Tibial artery (tissue), 4 donors: ENCODE measurements around the gene TMEM266.

ENCODE experiments used
- DNase-seq, 2 donors: peaks; one replicate each; pipeline ENCODE4 v3.0.0-alpha.2; 2019
- H3K27ac ChIP-seq, 2 donors: fragments of 200-600 bp; sonication (generic) in 1 of 2; 1 replicate in 1 of 2; 2 replicates in 1 of 2; pipeline ENCODE4 v1.5.1; 2018 to 2019; ENCODE audit warnings: mild to moderate bottlenecking in 1 of 2
- H3K27me3 ChIP-seq, 2 donors: fragments of 200-600 bp; sonication (generic) in 1 of 2; one replicate each; pipeline versions ENCODE4 v1.5.1 to v1.6.0; 2016 to 2019
- H3K36me3 ChIP-seq, 3 donors: fragments of 200-600 bp; sonication (generic) in 2 of 3; one replicate each; pipeline ENCODE4 v1.5.1; 2016 to 2019; ENCODE audit warnings: mild to moderate bottlenecking in 2 of 3
- H3K4me1 ChIP-seq, 4 donors: fragments of 200-600 bp; sonication (generic) in 2 of 4; 1 replicate in 3 of 4; 2 replicates in 1 of 4; pipeline ENCODE4 v1.5.1; 2016 to 2019
- H3K4me3 ChIP-seq, 2 donors: fragments of 200-600 bp; sonication (generic) in 1 of 2; 1 replicate in 1 of 2; 2 replicates in 1 of 2; pipeline ENCODE4 v1.5.1; 2018 to 2019; ENCODE audit warnings: mild to moderate bottlenecking in 2 of 2
- H3K9me3 ChIP-seq, 3 donors: fragments of 200-600 bp; sonication (generic) in 1 of 3; one replicate each; pipeline ENCODE4 v1.5.1; 2016 to 2019
- intact Hi-C: fragments of 100-400 bp; cut with DNase I; formaldehyde crosslinking; loops from one replicate; pipeline ENCODE4 v1.15.0; 2023; ENCODE audit warnings: low total_unique reads
- TF ChIP-seq, protein P1 (sequence below), 2 experiments: fragments of 200-600 bp in 1 of 2; fragments of 450-650 bp in 1 of 2; IDR thresholded peaks; one replicate each; pipeline ENCODE4 v1.5.1; 2017 to 2019; ENCODE audit warnings: antibody characterized with exemption in 2 of 2, mild to moderate bottlenecking in 1 of 2, moderate library complexity in 1 of 2

Gene TMEM266

GRCh38 chr15:76056931-76057330, 2.9 kb upstream of the TMEM266 start:
- Histone ChIP-seq H3K4me1 (peaks cover 0 to 22% (median 18%) of the 10 kb centered on the region in 4 donors), H3K36me3 (no peaks in the 10 kb centered on the region), H3K27me3 (peaks cover 0 to 59% of the 10 kb centered on the region in 2 donors), H3K4me3 (no peak overlapping the region), H3K9me3 (no peaks in the 10 kb centered on the region), H3K27ac (no peak overlapping the region)
- no peak for DNase-seq
- intact Hi-C loops, result no loop called here
- TF ChIP-seq, protein P1, sequence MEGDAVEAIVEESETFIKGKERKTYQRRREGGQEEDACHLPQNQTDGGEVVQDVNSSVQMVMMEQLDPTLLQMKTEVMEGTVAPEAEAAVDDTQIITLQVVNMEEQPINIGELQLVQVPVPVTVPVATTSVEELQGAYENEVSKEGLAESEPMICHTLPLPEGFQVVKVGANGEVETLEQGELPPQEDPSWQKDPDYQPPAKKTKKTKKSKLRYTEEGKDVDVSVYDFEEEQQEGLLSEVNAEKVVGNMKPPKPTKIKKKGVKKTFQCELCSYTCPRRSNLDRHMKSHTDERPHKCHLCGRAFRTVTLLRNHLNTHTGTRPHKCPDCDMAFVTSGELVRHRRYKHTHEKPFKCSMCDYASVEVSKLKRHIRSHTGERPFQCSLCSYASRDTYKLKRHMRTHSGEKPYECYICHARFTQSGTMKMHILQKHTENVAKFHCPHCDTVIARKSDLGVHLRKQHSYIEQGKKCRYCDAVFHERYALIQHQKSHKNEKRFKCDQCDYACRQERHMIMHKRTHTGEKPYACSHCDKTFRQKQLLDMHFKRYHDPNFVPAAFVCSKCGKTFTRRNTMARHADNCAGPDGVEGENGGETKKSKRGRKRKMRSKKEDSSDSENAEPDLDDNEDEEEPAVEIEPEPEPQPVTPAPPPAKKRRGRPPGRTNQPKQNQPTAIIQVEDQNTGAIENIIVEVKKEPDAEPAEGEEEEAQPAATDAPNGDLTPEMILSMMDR (IDR thresholded peaks at IDR 0.05), result no peak

- no peaks in the 10 kb centered on the region for H3K36me3 ChIP-seq
- TF ChIP-seq, protein P1 (IDR thresholded peaks at IDR 0.05), result peak; percentile 55 to 72
- no peak overlapping the region for H3K4me3 ChIP-seq
- H3K27me3 ChIP-seq, result peaks cover 0 to 60% of the 10 kb centered on the region in 2 donors
- intact Hi-C loops, result no loop called here
- no peaks in the 10 kb centered on the region for H3K9me3 ChIP-seq
- peaks cover 0 to 22% (median 18%) of the 10 kb centered on the region in 4 donors for H3K4me1 ChIP-seq
- H3K27ac ChIP-seq, result no peak overlapping the region
- no peak for DNase-seq
These were observed 2.3 kb upstream of the TMEM266 start for GRCh38 chr15:76057332-76058000.

DNA sequence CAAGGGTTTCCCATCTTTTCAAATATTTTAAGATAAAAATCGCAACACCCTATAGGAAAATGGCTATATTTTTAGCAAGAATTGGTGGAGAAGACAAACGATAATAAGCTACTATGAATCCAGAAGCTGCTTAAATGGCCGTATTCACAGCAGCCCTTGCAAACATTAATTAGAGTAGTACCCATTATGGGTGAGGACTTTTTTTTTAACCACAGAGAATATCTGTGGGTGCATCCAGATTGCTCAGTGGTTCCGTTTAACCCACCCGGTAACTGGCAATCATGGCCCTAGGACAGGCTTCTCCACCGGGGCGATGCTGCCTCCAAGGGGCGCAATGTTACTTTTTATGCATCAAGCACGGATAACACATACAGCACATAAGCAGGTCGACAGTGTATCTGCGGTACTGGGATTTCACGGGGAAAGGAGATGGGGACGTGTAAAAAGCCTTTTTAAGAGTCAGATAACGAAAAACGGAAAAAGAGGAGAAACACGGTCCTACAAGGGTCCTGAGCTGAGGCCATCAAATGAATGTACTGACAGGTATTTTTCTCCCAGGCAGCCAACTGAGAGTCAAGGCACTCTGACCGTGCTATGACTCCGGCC, 968 bp upstream of the TMEM266 start:
- intact Hi-C loops, result no loop called here
- Histone ChIP-seq H3K4me3 (peak overlapping the region; percentile 45 to 59), H3K27ac (no peak overlapping the region), H3K9me3 (no peaks in the 10 kb centered on the region), H3K27me3 (peaks cover 0 to 56% of the 10 kb centered on the region in 2 donors), H3K4me1 (peaks cover 0 to 22% (median 18%) of the 10 kb centered on the region in 4 donors), H3K36me3 (no peaks in the 10 kb centered on the region)
- TF ChIP-seq, protein P1 (IDR thresholded peaks at IDR 0.05), result no peak
- no peak for DNase-seq

DNA sequence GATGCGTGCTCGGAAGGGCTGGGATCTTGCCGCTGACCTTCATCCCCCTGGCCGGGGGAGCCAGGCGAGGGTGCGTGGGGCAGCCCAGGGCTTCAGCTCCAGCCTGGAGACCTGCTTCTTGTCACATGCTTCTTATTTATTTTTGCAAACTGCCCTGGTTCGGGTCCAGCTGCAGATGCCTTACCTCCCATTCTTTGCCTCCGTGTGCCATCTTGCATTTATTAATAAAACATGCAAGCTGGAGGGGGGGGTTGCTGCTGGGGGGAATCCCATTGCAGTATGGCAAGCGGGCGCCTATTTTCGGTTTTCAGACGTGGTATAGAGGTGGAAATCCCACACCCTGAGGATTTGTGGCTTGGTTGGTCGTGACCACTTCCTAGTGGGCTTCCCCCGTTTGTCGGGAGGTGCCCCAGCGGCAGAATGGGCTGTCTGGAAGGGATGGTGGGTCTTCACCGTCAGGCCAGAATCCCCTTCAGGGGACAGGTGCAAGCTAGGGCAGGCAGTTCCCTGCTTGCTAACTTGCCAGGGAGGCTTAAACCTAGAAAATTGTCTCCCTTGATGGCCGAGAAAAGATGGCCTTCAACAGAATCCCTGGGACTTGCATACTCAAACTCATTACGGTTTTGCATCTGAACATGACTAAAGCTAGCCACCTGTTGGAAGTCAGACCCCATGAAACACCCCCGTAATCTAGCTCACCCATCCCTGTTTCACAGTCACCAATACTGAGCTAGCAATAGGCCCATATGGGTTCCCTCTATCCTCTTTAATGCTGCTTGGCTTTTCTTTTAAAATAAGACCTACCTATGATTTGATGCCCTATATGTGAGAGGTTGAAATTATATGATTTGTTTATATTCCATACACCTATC, 569 bp downstream of the TMEM266 start:
- H3K4me1 ChIP-seq, result peaks cover 0 to 22% (median 18%) of the 10 kb centered on the region in 4 donors
- peaks cover 0 to 62% of the 10 kb centered on the region in 2 donors for H3K27me3 ChIP-seq
- no peaks in the 10 kb centered on the region for H3K36me3 ChIP-seq
- H3K27ac ChIP-seq, result no peak overlapping the region
- no peak for DNase-seq
- H3K9me3 ChIP-seq, result no peaks in the 10 kb centered on the region
- TF ChIP-seq, protein P1 (IDR thresholded peaks at IDR 0.05), result no peak
- intact Hi-C loops, result no loop called here
- H3K4me3 ChIP-seq, result peak overlapping the region; percentile 45 to 59

DNA sequence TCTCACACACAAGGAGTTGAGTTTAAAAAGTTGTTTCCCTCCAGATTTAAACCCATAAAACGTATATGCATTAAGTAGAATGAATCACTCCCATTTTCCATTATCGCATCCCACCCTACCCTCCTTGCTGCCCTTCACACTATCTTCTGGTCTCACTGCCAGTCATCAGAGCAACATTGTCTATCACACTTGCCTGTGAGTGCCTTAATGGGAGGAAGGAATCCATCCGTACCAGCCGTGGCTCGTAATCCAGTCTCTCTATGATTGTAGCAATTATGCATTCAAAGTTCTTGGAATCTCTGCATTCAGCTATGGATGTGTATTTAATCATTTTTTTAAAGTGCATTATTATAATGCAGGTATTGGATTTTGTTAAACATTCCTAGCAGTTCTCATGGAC, 1.9 kb downstream of the TMEM266 start:
- DNase-seq, result no peak
- Histone ChIP-seq H3K27ac (no peak overlapping the region), H3K9me3 (no peaks in the 10 kb centered on the region), H3K4me3 (no peak overlapping the region), H3K36me3 (no peaks in the 10 kb centered on the region), H3K4me1 (peaks cover 0 to 22% (median 18%) of the 10 kb centered on the region in 4 donors), H3K27me3 (peaks cover 0 to 53% of the 10 kb centered on the region in 2 donors)
- TF ChIP-seq, protein P1 (IDR thresholded peaks at IDR 0.05), result no peak
- intact Hi-C loops, result no loop called here
